ENCODE data around the gene MEFV. TPM values are rescaled to one million over a fixed set of nuclear protein-coding genes. Genes with fewer than 3 reads are reported as not detected.

The MEFV gene
- total RNA-seq, 2 donors from 2014 or later: 3.5 to 6.1 TPM

DNA sequence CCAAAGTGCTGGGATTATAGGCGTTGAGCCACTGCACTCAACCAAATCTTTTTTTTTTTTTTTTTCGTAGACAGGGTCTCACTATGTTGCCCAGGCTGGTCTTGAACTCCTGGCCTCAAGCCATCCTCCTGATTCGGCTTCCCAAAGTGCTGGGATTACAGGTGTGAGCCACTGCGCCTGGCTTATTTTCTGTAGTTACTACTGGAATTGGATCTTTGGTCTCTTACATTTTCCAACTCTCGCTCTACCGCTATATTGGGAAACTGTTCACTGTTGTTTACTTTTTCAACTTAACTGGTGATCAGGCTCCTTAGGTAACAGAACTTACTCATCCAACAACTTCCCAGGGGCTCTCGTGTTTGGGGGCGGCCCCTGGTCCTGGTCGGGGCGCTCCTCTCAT, 35.6 kb downstream of the MEFV start:
- H3K36me3 ChIP-seq: peaks cover 30% of the 10 kb centered on the region
- ATAC-seq (ENCODE audit: insufficient number of reproducible peaks, low FRiP score, low read depth) (no peak), DNase-seq (ENCODE audit: low spot score) (no peak)
- H3K27ac ChIP-seq: no peak overlapping the region
- TF ChIP-seq, protein P1, sequence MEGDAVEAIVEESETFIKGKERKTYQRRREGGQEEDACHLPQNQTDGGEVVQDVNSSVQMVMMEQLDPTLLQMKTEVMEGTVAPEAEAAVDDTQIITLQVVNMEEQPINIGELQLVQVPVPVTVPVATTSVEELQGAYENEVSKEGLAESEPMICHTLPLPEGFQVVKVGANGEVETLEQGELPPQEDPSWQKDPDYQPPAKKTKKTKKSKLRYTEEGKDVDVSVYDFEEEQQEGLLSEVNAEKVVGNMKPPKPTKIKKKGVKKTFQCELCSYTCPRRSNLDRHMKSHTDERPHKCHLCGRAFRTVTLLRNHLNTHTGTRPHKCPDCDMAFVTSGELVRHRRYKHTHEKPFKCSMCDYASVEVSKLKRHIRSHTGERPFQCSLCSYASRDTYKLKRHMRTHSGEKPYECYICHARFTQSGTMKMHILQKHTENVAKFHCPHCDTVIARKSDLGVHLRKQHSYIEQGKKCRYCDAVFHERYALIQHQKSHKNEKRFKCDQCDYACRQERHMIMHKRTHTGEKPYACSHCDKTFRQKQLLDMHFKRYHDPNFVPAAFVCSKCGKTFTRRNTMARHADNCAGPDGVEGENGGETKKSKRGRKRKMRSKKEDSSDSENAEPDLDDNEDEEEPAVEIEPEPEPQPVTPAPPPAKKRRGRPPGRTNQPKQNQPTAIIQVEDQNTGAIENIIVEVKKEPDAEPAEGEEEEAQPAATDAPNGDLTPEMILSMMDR (IDR thresholded peaks at IDR 0.05): no peak
- H3K9me3 ChIP-seq: peaks cover 52% of the 10 kb centered on the region
- no peaks in the 10 kb centered on the region for H3K4me1 ChIP-seq (ENCODE audit: control insufficient read depth in 1 of 2, low read depth in 2 of 2)
- H3K27me3 ChIP-seq (replicated peaks; ENCODE audit: insufficient read depth): no peaks in the 10 kb centered on the region
- H3K4me3 ChIP-seq: no peak overlapping the region

DNA sequence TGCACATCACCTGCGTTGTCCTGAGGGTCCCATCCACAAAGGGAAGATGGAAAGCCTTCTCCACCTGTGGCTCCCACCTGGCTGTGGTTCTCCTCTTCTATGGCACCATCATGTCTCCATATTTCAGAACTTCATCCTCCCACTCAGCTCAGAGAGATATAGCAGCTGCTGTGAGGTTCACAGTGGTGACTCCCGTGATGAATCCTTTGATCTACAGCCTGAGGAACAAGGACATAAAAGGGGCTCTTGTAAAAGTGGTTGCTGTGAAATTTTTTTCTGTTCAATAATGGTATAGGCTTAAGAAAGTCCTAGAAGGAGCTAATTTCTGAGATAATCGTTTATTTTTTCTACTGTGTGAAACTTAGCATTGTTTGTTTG, 40.2 kb downstream of the MEFV start:
- no peaks in the 10 kb centered on the region for H3K36me3 ChIP-seq
- H3K9me3 ChIP-seq: peaks cover 11% of the 10 kb centered on the region
- no peak overlapping the region for H3K4me3 ChIP-seq
- H3K27ac ChIP-seq: no peak overlapping the region
- DNase-seq (ENCODE audit: low spot score) (no peak), ATAC-seq (ENCODE audit: insufficient number of reproducible peaks, low FRiP score, low read depth) (no peak)
- TF ChIP-seq, protein P1 (IDR thresholded peaks at IDR 0.05): no peak
- H3K27me3 ChIP-seq (replicated peaks; ENCODE audit: insufficient read depth): no peaks in the 10 kb centered on the region
- H3K4me1 ChIP-seq (ENCODE audit: control insufficient read depth in 1 of 2, low read depth in 2 of 2): no peaks in the 10 kb centered on the region

DNA sequence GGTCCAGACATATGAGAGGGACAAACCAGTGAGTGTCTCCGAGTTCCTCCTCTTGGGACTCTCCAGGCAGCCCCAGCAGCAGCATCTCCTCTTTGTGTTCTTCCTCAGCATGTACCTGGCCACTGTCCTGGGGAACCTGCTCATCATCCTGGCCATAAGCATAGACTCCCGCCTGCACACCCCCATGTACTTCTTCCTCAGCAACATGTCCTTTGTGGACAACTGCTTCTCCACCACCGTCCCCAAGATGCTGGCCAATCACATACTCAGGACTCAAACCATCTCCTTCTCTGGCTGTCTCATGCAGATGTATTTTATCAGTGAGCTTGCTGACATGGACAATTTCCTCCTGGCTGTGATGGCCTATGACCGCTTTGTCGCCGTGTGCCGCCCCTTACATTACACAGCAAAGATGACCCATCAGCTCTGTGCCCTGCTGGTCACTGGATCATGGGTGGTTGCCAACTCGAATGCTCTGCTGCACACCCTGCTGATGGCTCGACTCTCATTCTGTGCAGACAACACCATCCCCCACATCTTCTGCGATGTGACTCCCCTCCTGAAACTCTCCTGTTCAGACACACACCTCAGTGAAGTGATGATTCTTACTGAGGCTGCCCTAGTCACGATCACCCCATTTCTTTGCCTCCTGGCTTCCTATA, 40.7 kb downstream of the MEFV start:
- no peaks in the 10 kb centered on the region for H3K4me1 ChIP-seq (ENCODE audit: control insufficient read depth in 1 of 2, low read depth in 2 of 2)
- no peak overlapping the region for H3K27ac ChIP-seq
- no peak for DNase-seq (ENCODE audit: low spot score)
- no peak for ATAC-seq (ENCODE audit: insufficient number of reproducible peaks, low FRiP score, low read depth)
- TF ChIP-seq, protein P1 (IDR thresholded peaks at IDR 0.05): no peak
- H3K9me3 ChIP-seq: peaks cover 6% of the 10 kb centered on the region
- no peaks in the 10 kb centered on the region for H3K27me3 ChIP-seq (replicated peaks; ENCODE audit: insufficient read depth)
- no peaks in the 10 kb centered on the region for H3K36me3 ChIP-seq
- H3K4me3 ChIP-seq: no peak overlapping the region

DNA sequence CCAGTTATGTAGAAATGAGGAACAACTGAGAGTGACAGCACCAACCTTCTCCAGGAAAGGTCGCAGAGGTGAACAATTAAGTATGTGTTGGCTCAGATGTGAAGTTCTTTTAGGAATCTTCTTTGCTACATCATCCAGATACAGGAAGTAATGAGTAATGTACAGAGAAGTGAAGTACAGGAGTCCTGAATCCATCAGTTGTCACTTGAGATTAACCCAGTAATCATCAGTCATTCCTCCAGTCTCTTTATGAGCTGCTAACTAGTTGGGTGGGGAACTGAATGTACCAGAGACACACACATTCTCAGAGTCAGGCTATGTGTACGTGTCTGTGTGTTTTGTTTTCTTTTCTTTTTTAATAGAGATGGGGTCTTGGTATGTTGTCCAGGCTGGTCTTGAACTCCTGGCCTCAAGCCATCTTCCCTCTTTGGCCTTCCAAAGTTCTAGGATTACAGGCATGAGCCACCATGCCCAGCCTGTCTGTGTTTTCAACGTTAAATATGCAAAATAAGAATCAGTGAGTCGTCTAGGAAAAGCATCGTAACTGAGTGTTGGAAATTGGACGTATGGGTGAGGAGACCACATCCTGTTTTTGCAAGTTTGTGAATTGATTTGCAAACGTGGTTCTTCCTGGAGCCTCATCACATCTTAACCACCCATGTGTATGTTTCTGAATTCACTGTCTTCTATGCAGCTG, 41.4 kb downstream of the MEFV start:
- Histone ChIP-seq H3K27ac (no peak overlapping the region), H3K9me3 (no peaks in the 10 kb centered on the region), H3K4me3 (no peak overlapping the region), H3K36me3 (no peaks in the 10 kb centered on the region), H3K27me3 (replicated peaks; ENCODE audit: insufficient read depth) (no peaks in the 10 kb centered on the region), H3K4me1 (ENCODE audit: control insufficient read depth in 1 of 2, low read depth in 2 of 2) (no peaks in the 10 kb centered on the region)
- ATAC-seq (ENCODE audit: insufficient number of reproducible peaks, low FRiP score, low read depth) (no peak), DNase-seq (ENCODE audit: low spot score) (no peak)
- TF ChIP-seq, protein P1 (IDR thresholded peaks at IDR 0.05): no peak

DNA sequence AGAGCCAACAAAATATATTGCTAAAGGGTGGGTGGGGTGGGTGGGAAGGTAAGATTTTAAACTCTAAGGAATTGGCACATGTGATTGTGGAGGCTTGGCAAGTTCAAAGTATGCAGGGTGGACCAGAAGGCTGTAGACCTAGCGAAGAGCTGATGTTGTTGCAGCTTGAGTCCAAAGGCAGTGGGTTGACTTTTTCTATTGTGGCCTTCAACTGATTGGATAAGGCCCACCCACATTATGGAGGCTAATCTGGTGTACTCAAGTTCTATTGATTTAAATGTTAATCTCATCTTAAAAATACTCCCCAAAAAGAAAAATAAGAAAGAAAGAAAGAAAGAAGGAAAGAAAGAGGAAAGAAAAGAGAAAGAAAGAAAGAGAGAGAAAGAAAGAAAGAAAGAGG, 43.9 kb downstream of the MEFV start:
- no peak overlapping the region for H3K4me3 ChIP-seq
- H3K27me3 ChIP-seq (replicated peaks; ENCODE audit: insufficient read depth): no peaks in the 10 kb centered on the region
- H3K27ac ChIP-seq: no peak overlapping the region
- TF ChIP-seq, protein P1 (IDR thresholded peaks at IDR 0.05): no peak
- DNase-seq (ENCODE audit: low spot score) (no peak), ATAC-seq (ENCODE audit: insufficient number of reproducible peaks, low FRiP score, low read depth) (no peak)
- H3K4me1 ChIP-seq (ENCODE audit: control insufficient read depth in 1 of 2, low read depth in 2 of 2): no peaks in the 10 kb centered on the region
- H3K9me3 ChIP-seq: no peaks in the 10 kb centered on the region
- no peaks in the 10 kb centered on the region for H3K36me3 ChIP-seq
